HCT116 (cell line): ENCODE measurements around the gene IGFBP7. TPM values are rescaled to one million over a fixed set of nuclear protein-coding genes. Genes with fewer than 3 reads are reported as not detected.

Experiments used
- ATAC-seq: fragments of 200-7000 bp; cut with Tn5 transposase; 2 replicates; pipeline ENCODE4 v1.9.1; 2020; ENCODE audit warnings: mild to moderate bottlenecking, moderate library complexity
- BruUV-seq: library from RNA; stranded (reverse); fragments of 400-500 nt; replicated peaks from 2 replicates; lab custom pipeline; 2021; lab: Mats Ljungman, UMichigan
- CTCF ChIA-PET: fragments of 300-600 bp; sonication (Branson Sonifier 250); formaldehyde crosslinking; loops from one replicate; lab custom pipeline; 2021; ENCODE audit warnings: antibody characterized with exemption; lab: Charles Lee
- POLR2A ChIA-PET: fragments of 300-600, 350-600 bp; sonication (Branson Sonifier 250); formaldehyde crosslinking; loops from one replicate; lab custom pipeline; 2021; ENCODE audit warnings: antibody characterized with exemption; lab: Charles Lee
- RAD21 ChIA-PET, 2 experiments: fragments of 300-600 bp; sonication (Branson Sonifier 250); formaldehyde crosslinking; loops; one replicate each; lab custom pipeline; 2023; ENCODE audit warnings: low total read pairs in 2 of 2; ENCODE audit not compliant: uncharacterized antibody in 2 of 2, unreplicated experiment in 2 of 2, low non-redundant PET in 1 of 2; lab: Charles Lee
- DNase-seq: peaks from one replicate; pipeline ENCODE4 v3.0.0-alpha.2; 2010; ENCODE audit warnings: low read depth, low spot score
- H2AFZ ChIP-seq: fragments of 200-600 bp; shearing (Covaris generic), sonication (generic); 2 replicates; pipeline ENCODE4 v1.6.1; 2017; ENCODE audit warnings: low read depth, mixed run types, mixed read lengths, antibody characterized with exemption, low read length; ENCODE audit not compliant: poor library complexity, severe bottlenecking
- H3K27ac ChIP-seq: 2 replicates; pipeline ENCODE4 v1.5.1; 2012; ENCODE audit warnings: low read depth, low read length
- H3K27me3 ChIP-seq: fragments of 200-600 bp; sonication (generic); 2 replicates; pipeline ENCODE4 v1.6.1; 2016; ENCODE audit warnings: mixed run types, low read length, mixed read lengths; ENCODE audit not compliant: insufficient read depth
- H3K36me3 ChIP-seq, 2 experiments: fragments of 200-500 bp in 1 of 2; fragments of 200-600 bp in 1 of 2; sonication (Bioruptor generic) in 1 of 2; sonication (generic) in 1 of 2; 2 replicates each; pipeline versions ENCODE4 v1.5.1 to v1.6.1; 2014 to 2016; ENCODE audit warnings: low read length in 2 of 2, inconsistent platforms in 1 of 2, mixed read lengths in 1 of 2, mixed run types in 1 of 2; ENCODE audit not compliant: insufficient read depth in 2 of 2, control insufficient read depth in 1 of 2
- H3K4me1 ChIP-seq, 2 experiments: fragments of 200-600 bp in 1 of 2; sonication (generic) in 1 of 2; 2 replicates each; pipeline versions ENCODE4 v1.5.1 to v1.6.1; 2012 to 2017; ENCODE audit warnings: low read length in 2 of 2, inconsistent platforms in 1 of 2, mild to moderate bottlenecking in 1 of 2, mixed read lengths in 1 of 2, mixed run types in 1 of 2, moderate library complexity in 1 of 2; ENCODE audit not compliant: insufficient read depth in 2 of 2, control insufficient read depth in 1 of 2
- H3K4me2 ChIP-seq: fragments of 200-600 bp; sonication (generic); 2 replicates; pipeline ENCODE4 v1.6.1; 2017; ENCODE audit warnings: mixed run types, low read length, mixed read lengths
- H3K4me3 ChIP-seq, 2 experiments: fragments of 200-600 bp in 1 of 2; sonication (generic) in 1 of 2; replicated peaks in 1 of 2; 2 replicates each; pipeline ENCODE4 v1.5.1; 2011 to 2016; ENCODE audit warnings: low read length in 2 of 2, control low read depth in 1 of 2, low read depth in 1 of 2, mild to moderate bottlenecking in 1 of 2, mixed read lengths in 1 of 2, mixed run types in 1 of 2
- H3K79me2 ChIP-seq: fragments of 200-600 bp; sonication (generic); 2 replicates; pipeline ENCODE4 v1.6.1; 2017; ENCODE audit warnings: mild to moderate bottlenecking, mixed run types, low read length, moderate library complexity, mixed read lengths; ENCODE audit not compliant: insufficient read depth
- H3K9ac ChIP-seq: fragments of 200-600 bp; sonication (generic); 2 replicates; pipeline ENCODE4 v1.6.1; 2016; ENCODE audit warnings: low read length, mixed read lengths
- H3K9me2 ChIP-seq: fragments of 200-600 bp; sonication (generic), shearing (Covaris generic); 2 replicates; pipeline ENCODE4 v1.6.1; 2017; ENCODE audit warnings: mixed run types, mild to moderate bottlenecking, moderate library complexity; ENCODE audit not compliant: insufficient read depth
- H3K9me3 ChIP-seq, 2 experiments: fragments of 200-500 bp in 1 of 2; fragments of 200-600 bp in 1 of 2; sonication (Bioruptor generic) in 1 of 2; sonication (generic) in 1 of 2; 2 replicates each; pipeline ENCODE4 v1.6.1; 2014 to 2017; ENCODE audit warnings: low read length in 2 of 2, mixed read lengths in 2 of 2, inconsistent platforms in 1 of 2, low read depth in 1 of 2, mild to moderate bottlenecking in 1 of 2, mixed run types in 1 of 2, moderate library complexity in 1 of 2; ENCODE audit not compliant: control insufficient read depth in 1 of 2, insufficient read depth in 1 of 2
- H4K20me1 ChIP-seq: fragments of 200-600 bp; sonication (generic), shearing (Covaris generic); 2 replicates; pipeline ENCODE4 v1.6.1; 2017; ENCODE audit warnings: mixed run types, mild to moderate bottlenecking, moderate library complexity; ENCODE audit not compliant: insufficient read depth
- CBX3 ChIP-seq: IDR thresholded peaks from 2 replicates; pipeline ENCODE4 v1.6.1; 2012; ENCODE audit warnings: low read depth
- CEBPB ChIP-seq: IDR thresholded peaks from 2 replicates; pipeline ENCODE4 v1.6.1; 2012; ENCODE audit warnings: low read depth
- POLR2AphosphoS5 ChIP-seq: IDR thresholded peaks from 2 replicates; pipeline ENCODE4 v1.6.1; 2011; ENCODE audit warnings: mild to moderate bottlenecking, low read depth, low read length, moderate library complexity
- SIN3A ChIP-seq: IDR thresholded peaks from 2 replicates; pipeline ENCODE4 v1.6.1; 2012; ENCODE audit warnings: low read depth
- SP1 ChIP-seq: IDR thresholded peaks from 2 replicates; pipeline ENCODE4 v1.6.1; 2012; ENCODE audit warnings: low read depth
- YY1 ChIP-seq: IDR thresholded peaks from 2 replicates; pipeline ENCODE4 v1.6.1; 2011; ENCODE audit warnings: low read length, low read depth, moderate library complexity, mild to moderate bottlenecking; ENCODE audit not compliant: insufficient replicate concordance; ENCODE audit errors: extremely low read depth
- intact Hi-C: fragments of 100-400 bp; cut with micrococcal nuclease; formaldehyde crosslinking; loops from 2 replicates; pipeline ENCODE4 v1.10.0; 2022
- total RNA-seq: library from RNA; stranded (reverse); gene quantifications from one replicate; pipeline ENCODE4 v1.2.1, GENCODE V29; 2021; ENCODE audit not compliant: unreplicated experiment
- TF ChIP-seq, protein P1 (sequence below): IDR thresholded peaks from 2 replicates; pipeline ENCODE4 v1.6.1; 2012; ENCODE audit warnings: low read depth

Gene IGFBP7
- total RNA-seq, 1 experiment from 2014 or later, result 0.91 TPM

DNA sequence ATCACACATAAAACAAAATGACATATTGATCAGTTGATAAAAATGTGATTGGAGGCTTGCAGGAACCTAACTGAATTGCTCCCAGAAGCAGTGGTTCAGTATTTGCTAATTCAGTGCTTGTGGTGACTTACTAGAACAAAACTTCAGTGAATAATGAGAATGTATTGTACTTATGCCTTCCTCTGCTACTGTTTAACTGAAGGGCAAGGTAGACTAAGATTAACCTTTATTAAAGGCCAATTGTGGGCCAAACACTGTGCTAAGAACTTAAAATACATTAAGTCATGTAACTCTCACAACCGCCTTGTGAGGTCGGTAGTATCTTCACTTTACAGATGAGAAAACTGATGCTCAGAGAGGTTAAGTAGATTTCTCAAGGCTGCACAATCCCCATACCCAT is 14.9 kb downstream of the IGFBP7 start:
- Histone ChIP-seq H3K4me3 (no peak overlapping the region), H3K9me3 (no peaks in the 10 kb centered on the region), H3K79me2 (no peaks in the 10 kb centered on the region), H3K4me1 (no peaks in the 10 kb centered on the region), H2AFZ (no peak overlapping the region), H3K36me3 (no peaks in the 10 kb centered on the region), H4K20me1 (no peaks in the 10 kb centered on the region), H3K4me2 (no peak overlapping the region), H3K9ac (no peak overlapping the region), H3K9me2 (no peaks in the 10 kb centered on the region), H3K27ac (no peak overlapping the region), H3K27me3 (peaks cover 33% of the 10 kb centered on the region)
- ATAC-seq (no peak), DNase-seq (no peak)
- ChIA-PET POLR2A (no interaction called here), CTCF (no interaction called here), RAD21 (no interaction called here)
- TF ChIP-seq, protein P1, sequence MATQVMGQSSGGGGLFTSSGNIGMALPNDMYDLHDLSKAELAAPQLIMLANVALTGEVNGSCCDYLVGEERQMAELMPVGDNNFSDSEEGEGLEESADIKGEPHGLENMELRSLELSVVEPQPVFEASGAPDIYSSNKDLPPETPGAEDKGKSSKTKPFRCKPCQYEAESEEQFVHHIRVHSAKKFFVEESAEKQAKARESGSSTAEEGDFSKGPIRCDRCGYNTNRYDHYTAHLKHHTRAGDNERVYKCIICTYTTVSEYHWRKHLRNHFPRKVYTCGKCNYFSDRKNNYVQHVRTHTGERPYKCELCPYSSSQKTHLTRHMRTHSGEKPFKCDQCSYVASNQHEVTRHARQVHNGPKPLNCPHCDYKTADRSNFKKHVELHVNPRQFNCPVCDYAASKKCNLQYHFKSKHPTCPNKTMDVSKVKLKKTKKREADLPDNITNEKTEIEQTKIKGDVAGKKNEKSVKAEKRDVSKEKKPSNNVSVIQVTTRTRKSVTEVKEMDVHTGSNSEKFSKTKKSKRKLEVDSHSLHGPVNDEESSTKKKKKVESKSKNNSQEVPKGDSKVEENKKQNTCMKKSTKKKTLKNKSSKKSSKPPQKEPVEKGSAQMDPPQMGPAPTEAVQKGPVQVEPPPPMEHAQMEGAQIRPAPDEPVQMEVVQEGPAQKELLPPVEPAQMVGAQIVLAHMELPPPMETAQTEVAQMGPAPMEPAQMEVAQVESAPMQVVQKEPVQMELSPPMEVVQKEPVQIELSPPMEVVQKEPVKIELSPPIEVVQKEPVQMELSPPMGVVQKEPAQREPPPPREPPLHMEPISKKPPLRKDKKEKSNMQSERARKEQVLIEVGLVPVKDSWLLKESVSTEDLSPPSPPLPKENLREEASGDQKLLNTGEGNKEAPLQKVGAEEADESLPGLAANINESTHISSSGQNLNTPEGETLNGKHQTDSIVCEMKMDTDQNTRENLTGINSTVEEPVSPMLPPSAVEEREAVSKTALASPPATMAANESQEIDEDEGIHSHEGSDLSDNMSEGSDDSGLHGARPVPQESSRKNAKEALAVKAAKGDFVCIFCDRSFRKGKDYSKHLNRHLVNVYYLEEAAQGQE, result no peak
- no peak for TF ChIP-seq CEBPB
- TF ChIP-seq SP1, result no peak
- TF ChIP-seq CBX3, result no peak
- TF ChIP-seq POLR2AphosphoS5, result no peak
- intact Hi-C loops, result no loop called here
- BruUV-seq, result no TSS peak

DNA sequence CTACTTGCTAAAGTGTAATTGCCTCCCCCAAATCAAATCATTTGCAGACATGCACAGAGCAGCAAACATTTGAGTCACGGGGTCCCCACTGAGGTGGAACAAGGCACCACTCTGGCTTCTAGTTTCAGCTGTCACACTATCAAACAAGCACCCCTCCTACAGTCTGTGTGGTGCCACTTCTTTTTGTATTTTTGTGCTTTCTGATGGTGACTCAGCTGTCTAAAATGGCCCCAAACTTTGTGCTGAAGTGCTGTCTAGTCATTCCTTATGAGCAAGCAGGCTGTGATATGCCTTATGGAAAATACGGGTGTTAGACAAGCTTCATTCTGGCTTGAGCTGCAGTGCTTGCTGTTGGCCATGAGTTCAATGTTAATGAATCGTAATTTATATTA is 15.4 kb downstream of the IGFBP7 start:
- ChIA-PET RAD21 (no interaction called here), CTCF (no interaction called here), POLR2A (no interaction called here)
- DNase-seq (no peak), ATAC-seq (no peak)
- no peaks in the 10 kb centered on the region for H3K9me2 ChIP-seq
- intact Hi-C loops, result no loop called here
- H3K27ac ChIP-seq, result no peak overlapping the region
- no peak overlapping the region for H2AFZ ChIP-seq
- no peak overlapping the region for H3K9ac ChIP-seq
- no peaks in the 10 kb centered on the region for H4K20me1 ChIP-seq
- H3K4me1 ChIP-seq, result no peaks in the 10 kb centered on the region
- no peak overlapping the region for H3K4me2 ChIP-seq
- no peaks in the 10 kb centered on the region for H3K9me3 ChIP-seq
- no peak overlapping the region for H3K4me3 ChIP-seq
- no TSS peak for BruUV-seq
- TF ChIP-seq SIN3A, result no peak
- TF ChIP-seq YY1, result no peak
- TF ChIP-seq, all 23 proteins: peak for 0
- no peaks in the 10 kb centered on the region for H3K79me2 ChIP-seq
- H3K36me3 ChIP-seq, result no peaks in the 10 kb centered on the region
- H3K27me3 ChIP-seq, result peaks cover 33% of the 10 kb centered on the region
